ENCODE data around the gene FPGS.

- no peak for TF ChIP-seq CTCF (conservative IDR thresholded peaks at IDR 0.05; ENCODE audit: low read depth, low read length)
- TF ChIP-seq RFX5 (IDR thresholded peaks at IDR 0.05; ENCODE audit: low read depth, low read length), result no peak
- no peak for TF ChIP-seq RAD21 (IDR thresholded peaks at IDR 0.05; ENCODE audit: low read length)
- no peak for TF ChIP-seq POLR2A (IDR thresholded peaks at IDR 0.05; ENCODE audit: low read depth, low read length)
- TF ChIP-seq CEBPB (IDR thresholded peaks at IDR 0.05; ENCODE audit: low read depth, low read length), result no peak
- TF ChIP-seq MXI1 (IDR thresholded peaks at IDR 0.05; ENCODE audit: borderline replicate concordance, low read depth, low read length), result no peak
- TF ChIP-seq, protein P1, sequence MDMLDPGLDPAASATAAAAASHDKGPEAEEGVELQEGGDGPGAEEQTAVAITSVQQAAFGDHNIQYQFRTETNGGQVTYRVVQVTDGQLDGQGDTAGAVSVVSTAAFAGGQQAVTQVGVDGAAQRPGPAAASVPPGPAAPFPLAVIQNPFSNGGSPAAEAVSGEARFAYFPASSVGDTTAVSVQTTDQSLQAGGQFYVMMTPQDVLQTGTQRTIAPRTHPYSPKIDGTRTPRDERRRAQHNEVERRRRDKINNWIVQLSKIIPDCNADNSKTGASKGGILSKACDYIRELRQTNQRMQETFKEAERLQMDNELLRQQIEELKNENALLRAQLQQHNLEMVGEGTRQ (IDR thresholded peaks at IDR 0.05; ENCODE audit: low read depth, low read length), result no peak
- no peak for TF ChIP-seq SMC3 (IDR thresholded peaks at IDR 0.05; ENCODE audit: low read depth, low read length)
- no peak for TF ChIP-seq FOS (IDR thresholded peaks at IDR 0.05; ENCODE audit: low read depth, low read length)
- TF ChIP-seq NFE2L2 (IDR thresholded peaks at IDR 0.05; ENCODE audit: low read depth, low read length), result no peak
Measured at GRCh38 chr9:127778280-127779135, 24.2 kb upstream of the FPGS start, which contains the start of gene SH2D3C.
